Measurements from ENCODE around the gene BAG3. TPM values are rescaled to one million over a fixed set of nuclear protein-coding genes. Genes with fewer than 3 reads are reported as not detected.

Gene BAG3
- total and polyA plus RNA-seq, 9 of the 15 experiments (the other 6 are each of a cell fraction or from before 2014, with no cell fraction given), result 2.6 to 27.4 (median 7.2) TPM

GRCh38 chr10:119643306-119644204 lies 7.6 kb upstream of the BAG3 start (continued):
- TF ChIP-seq FOXK1 (CRISPR knock-in tag; IDR thresholded peaks at IDR 0.05; ENCODE audit: borderline replicate concordance), result no peak
- TF ChIP-seq ZBTB2 (IDR thresholded peaks at IDR 0.05), result no peak

GRCh38 chr10:119644205-119644814 lies 6.9 kb upstream of the BAG3 start:
- ATAC-seq (peak; percentile 61; the same call in 2 of the 3 replicates), DNase-seq (ENCODE audit: extremely low read depth in 1 of 4, low spot score in 3 of 4) (no peak), FAIRE-seq (no peak)
- 48% methylated on average over 15 of the region's 15 CpGs for WGBS (ENCODE audit: insufficient coverage, low coverage, missing lambda C conversion rate)
- no peaks in the 10 kb centered on the region for H3K79me2 ChIP-seq (ENCODE audit: control insufficient read depth, insufficient read depth, low read length)
- H3K9me3 ChIP-seq (replicated peaks; ENCODE audit: control insufficient read depth, insufficient read depth, low read depth, low read length), result peaks cover 2% of the 10 kb centered on the region
- ChIA-PET POLR2A (no interaction called here), CTCF (ENCODE audit: low intra/inter-chr PET ratio) (interaction anchor here (1.1 kb wide), 1 partner anchor 28 kb away, joined by 3 read pairs; no protein-coding TSS in a partner anchor)
- no TSS peak for BruUV-seq (replicated peaks)
- H3K4me1 ChIP-seq (replicated peaks in 1 of 2; ENCODE audit: control insufficient read depth in 2 of 2, insufficient read depth in 2 of 2, low read length in 2 of 2), result no peaks in the 10 kb centered on the region
- H3K4me2 ChIP-seq (ENCODE audit: insufficient read depth, low read length), result no peak overlapping the region
- TF ChIP-seq ZC3H4 (CRISPR knock-in tag; IDR thresholded peaks at IDR 0.05; ENCODE audit: borderline replicate concordance) (no peak), CTCF (IDR thresholded peaks at IDR 0.05 in 2 of 3, conservative IDR thresholded peaks at IDR 0.05 in 1 of 3; ENCODE audit: insufficient read depth in 2 of 3, low read depth in 1 of 3, low read length in 3 of 3) (peak; percentile 3 to 15 (median 12); a peak in 1 of 6 replicates)
- no peak overlapping the region for H3K9ac ChIP-seq (ENCODE audit: insufficient read depth in 1 of 2, low read depth in 2 of 2, low read length in 2 of 2)
- no peaks in the 10 kb centered on the region for H4K20me1 ChIP-seq (replicated peaks; ENCODE audit: control insufficient read depth, insufficient read depth, low read length)
- no peaks in the 10 kb centered on the region for H3K27me3 ChIP-seq (ENCODE audit: control insufficient read depth in 2 of 2, insufficient read depth in 2 of 2, low read length in 2 of 2)
- H3K9me1 ChIP-seq (ENCODE audit: control insufficient read depth, insufficient read depth, low read length), result no peaks in the 10 kb centered on the region
- no peak overlapping the region for H3K4me3 ChIP-seq
- H3K36me3 ChIP-seq (ENCODE audit: control insufficient read depth, insufficient read depth, low read length), result no peaks in the 10 kb centered on the region
- H2AFZ ChIP-seq (ENCODE audit: low read depth, low read length), result no peak overlapping the region
- in situ Hi-C loops (cut with MboI), result no loop called here
- intact Hi-C loops (cut with micrococcal nuclease), result no loop called here
- no peak overlapping the region for H3K27ac ChIP-seq (ENCODE audit: extremely low read depth, low read depth, low read length)
